Left lobe of liver (tissue), 2 donors: ENCODE data around the gene CHIC2. TPM values are rescaled to one million over a fixed set of nuclear protein-coding genes. Genes with fewer than 3 reads are reported as not detected.

Experiments used
- ATAC-seq: fragments of 200-7000 bp; cut with Tn5 transposase; one replicate; pipeline ENCODE4 v1.9.1; 2020; ENCODE audit warnings: mild to moderate bottlenecking, moderate library complexity
- DNase-seq: peaks from one replicate; pipeline ENCODE4 v3.0.0-alpha.2; 2020; ENCODE audit warnings: low spot score
- total RNA-seq: library from RNA; stranded (reverse); gene quantifications from one replicate; pipeline ENCODE4 v1.2.1, GENCODE V29; 2021
- donor health status: DM: no; HTN: no; CAD: no; lungs with moderate emphysema.
- donor health status: DM: no; HTN: yes; CAD: no.

CHIC2 gene
- total RNA-seq, 1 donor from 2014 or later: 9.6 TPM

DNA sequence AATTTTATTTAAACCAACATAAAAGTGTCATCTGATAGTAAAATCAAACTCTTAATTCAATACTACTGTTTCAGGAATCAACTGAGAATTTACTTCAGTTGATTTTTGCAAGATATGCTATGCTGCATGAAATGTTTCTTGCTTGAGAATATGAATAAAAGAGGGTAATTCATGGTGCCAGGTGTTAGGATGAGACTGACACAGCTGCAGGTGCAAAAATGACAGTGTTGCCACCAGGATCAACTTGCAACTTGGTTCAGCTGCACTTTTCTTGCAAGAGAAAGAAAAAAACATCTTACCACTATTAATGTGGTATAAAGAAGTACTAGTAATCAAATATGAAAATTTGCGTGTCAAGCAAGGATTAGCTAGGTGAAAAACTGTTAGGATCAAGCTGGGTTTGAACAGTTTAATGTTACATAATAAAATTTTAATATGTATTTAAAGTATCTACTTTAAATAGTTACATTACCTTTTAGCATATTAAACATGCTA, 49.7 kb downstream of the CHIC2 start:
- ATAC-seq (no peak), DNase-seq (no peak)

DNA sequence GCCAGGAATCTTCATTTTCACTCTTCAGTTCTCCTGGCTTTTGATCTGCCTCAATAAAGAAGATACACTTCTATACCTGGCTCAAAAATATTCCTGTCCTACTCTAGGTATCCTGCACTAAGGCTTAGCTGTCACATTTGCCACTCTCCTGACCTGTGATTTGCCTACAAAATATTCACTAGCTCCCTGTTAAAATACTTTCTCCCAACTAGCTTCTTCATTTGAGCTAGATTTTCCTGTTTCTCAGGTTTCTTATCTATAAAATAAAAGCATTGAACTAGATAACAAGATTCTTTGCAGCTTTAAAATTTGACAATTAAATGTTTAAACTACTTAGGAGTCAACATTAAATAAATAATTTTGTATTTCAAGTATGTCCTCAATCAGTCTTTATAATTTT, 53.2 kb downstream of the CHIC2 start:
- DNase-seq (no peak), ATAC-seq (no peak)

DNA sequence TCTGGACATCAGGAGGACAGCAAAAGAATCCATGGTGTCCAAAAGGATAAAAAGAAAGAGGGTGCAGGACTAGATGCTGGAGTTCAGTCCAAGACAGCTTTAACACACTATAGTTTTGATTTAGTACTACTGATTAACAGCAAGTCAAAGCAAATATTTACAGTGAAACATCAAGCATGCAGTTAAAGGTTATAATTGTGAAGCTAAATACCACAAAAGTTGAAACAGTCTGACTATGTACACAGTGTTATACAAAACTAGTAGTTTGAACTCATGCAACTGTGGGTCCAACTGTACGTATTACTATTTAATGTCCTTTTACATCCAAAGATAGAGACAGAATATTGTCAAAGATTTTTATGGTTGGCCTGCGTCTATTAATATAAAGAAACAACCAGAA, 57.6 kb downstream of the CHIC2 start:
- ATAC-seq (peak; percentile 47), DNase-seq (no peak)

DNA sequence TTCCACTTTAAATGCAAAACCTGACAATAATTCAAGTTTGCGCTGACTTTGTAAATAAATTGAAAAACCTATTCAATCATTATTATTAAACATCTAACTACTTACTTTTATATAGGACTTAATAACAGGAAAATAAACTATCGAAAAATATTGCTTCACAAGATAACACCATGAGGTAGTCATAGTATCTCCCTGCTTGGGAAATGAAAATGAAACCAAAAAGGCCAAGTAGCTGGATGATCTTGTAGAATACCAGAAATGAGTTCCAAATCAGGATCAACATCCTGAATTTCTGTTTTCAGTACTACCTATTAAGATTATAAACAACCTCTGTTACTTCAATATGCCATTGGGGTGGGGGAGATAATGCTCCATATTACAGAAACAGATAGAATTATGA, 58.9 kb downstream of the CHIC2 start:
- DNase-seq (no peak), ATAC-seq (peak; percentile 59)

DNA sequence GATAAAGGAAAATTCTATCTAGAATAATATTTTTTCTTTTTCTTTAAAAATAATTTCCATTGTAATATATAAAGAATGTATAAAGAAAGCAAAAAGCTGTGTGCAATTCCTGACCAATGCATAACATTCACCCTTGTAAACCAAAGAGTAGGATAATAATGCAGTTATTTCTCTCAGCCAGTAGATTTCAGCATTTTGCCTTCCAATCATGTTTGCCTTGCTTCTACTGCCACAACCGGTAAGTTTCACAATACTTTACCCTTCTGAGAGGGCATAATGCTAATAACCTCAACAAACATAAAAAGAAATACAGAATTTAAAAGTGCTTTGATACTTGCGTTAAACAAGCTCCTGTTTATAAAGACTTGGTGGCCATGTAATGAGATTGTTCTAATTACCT, 59.9 kb downstream of the CHIC2 start:
- DNase-seq (no peak), ATAC-seq (peak; percentile 81)

DNA sequence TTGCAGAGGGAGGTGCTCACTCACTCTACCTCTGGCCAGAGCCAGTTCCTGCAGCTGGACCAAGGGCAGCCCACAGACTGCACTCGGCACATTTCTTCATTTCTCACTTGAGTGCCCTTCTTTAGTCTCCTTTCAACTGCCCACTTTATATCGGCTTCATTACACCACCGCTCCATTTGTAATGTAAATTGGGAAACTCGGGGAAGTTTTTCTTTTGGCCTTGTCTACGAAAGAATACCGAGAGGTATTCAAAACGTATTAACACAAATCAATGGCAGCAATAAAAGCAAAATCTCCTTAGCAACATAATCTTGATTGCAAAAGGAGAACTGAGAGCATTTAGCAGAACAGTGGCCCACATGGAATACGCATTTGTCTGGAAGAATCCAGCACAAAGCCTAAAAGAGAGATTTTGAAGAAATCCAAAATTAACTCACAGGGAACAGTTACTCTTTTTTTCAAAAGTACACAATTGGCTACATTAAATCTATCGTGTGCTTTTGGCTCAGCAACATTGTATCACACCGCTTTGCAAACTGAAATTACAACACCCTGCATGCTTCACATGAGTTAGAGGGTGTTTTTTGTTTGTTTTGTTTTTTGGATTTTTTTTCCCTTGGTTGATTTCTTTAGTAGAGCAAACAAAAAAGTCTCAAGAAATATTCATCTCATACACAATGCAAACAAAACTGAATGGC, 62.6 kb downstream of the CHIC2 start:
- peak; percentile 55 for ATAC-seq
- no peak for DNase-seq

DNA sequence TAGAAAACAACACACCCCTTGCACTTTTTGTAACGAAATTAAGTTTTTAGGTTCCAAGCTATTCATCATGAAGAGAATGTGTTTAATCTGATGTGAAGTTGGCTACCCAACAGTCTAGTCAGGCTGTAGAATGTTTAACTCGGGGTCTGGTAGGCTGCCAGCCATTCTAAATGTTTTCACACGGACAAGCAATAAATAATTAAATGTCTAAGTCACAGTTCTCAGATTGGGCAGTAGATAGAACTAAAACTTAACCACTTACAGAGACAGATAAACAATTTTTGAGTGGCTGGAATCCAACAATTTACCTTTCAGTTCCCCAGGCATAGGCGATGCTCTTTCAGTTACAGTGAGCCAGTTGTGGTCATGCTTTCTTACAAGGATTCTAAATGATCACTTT, 66.5 kb downstream of the CHIC2 start:
- DNase-seq: no peak

DNA sequence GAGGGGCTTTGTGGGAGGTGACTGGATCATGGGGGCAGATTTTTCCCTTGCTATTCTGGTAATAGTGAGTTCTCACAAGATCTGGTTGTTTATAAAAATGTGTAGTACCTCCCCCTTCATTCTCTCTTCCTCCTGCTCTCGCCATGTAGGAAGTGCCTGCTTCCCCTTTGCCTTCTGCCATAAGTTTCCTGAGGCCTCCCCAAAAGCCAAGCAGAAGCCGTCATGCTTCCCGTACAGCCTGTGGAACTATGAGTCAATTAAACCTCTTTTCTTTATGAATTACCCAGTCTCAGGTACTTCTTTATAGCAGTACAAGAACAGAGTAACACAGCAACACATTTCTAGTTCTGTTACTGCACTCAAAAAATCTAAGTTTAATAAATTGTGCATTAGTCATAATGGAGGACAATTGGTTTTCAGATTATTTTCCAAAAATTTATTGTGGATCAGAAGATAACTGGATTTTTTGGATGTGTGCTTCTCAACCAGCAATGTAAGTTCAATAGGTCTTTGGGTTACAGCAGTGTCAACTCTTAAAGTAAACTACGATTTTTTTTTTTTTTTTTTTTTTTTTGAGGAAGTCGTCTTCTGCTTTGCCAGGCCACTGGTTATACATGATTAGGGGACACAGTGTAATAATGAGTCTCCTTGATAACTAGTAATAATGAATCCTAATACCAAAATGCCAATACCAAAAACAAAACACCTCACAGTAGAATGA, 69.9 kb downstream of the CHIC2 start:
- no peak for DNase-seq
- peak; percentile 39 for ATAC-seq

More for the DNA sequence above, 66.5 kb downstream of the CHIC2 start:
- peak; percentile 65 for ATAC-seq

DNA sequence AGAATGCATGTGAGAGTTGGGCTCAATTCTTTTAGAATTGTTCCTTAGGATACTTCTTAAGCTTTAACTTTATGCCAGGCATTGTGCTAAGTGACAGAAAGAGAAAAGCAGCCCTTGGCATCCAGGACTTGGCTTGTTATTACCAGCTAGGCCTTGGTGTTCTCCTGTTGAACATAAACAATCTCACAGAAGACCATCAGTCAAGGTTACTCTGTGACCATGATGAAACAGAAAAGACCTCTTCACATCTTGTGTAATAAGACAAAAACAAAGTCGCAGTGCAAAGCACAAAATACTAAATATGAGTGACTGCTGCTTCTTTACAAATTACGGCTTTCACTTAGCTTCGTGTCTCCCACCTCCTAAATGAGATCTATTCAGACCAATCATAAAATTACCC, 71.6 kb downstream of the CHIC2 start:
- DNase-seq (no peak), ATAC-seq (no peak)

DNA sequence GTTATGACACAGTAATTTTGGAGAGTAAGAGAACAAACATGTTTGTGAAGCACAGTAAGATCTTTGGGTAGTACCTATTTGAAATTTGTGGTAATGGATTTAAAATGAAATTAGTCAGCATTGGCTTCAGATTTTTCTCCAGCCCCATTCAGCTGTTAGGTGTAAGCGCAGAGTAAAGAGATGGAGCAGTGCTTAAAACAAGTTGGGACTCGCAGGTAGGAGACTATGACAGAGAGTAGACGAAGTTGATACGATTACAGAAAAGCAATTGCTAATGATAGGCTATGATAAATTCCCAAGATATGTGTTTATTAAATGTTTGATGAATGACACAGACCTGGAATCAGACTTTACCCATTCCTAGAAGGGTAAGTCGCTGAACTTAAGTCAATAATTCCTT, 72.6 kb downstream of the CHIC2 start:
- ATAC-seq: no peak
- DNase-seq: no peak

DNA sequence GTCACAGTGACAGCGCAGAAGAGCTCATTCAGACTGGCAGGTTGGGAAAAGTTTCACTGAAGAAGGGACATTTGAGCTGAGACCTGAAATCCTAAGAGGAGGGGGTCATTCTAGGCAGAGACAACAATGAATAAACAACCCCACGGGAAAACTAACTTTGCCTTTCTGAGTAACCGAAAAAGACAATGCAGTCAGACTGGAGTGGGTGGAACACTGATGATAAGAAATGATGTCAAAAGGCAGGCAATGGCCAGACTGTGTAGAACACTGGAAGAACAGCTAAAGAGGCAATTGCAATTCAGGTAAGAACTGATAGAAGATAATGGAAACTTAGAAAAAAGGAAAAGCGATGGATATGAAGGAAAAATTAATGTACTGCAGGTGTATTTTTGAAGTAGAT, 73.8 kb downstream of the CHIC2 start:
- DNase-seq: no peak
- ATAC-seq: no peak

DNA sequence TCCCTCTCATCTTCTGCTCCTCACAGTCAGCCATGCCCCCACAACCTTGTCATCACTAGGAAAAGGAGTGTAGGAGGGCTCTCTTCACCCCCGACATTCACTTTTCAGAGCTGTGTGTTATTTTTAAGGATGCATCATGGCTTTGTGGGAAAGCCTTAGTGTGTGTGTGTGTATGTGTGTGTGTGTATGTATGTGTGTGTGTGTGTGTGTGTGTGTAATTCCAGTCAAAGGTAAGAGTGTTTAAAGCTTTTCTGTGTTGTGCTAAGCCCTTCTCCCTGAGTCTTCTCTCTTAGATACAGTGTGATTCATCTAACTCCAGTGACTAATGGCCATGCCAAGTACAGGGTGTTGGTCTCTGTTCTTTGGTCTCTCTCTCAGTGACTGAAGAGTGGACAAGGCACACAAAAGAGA, 76.6 kb downstream of the CHIC2 start:
- DNase-seq (no peak), ATAC-seq (peak; percentile 36)

DNA sequence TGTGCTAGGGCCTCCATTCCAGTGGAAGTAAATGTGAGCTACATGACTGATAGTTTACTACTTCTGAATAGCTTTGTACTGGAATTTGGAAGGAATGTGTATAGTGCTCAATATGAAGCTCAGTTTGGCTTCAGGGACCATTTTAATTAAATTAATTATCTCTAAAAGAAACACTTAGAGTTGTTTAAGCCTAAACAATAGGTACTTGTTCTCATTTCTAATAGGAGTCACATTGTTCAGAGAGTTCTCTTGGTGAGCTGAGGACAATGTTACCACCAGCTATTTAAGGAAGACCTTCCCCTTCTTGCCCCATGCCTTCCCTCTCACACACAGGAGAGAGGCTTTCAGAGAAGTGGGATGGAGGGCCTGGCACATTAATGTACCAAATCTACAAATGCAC, 78.3 kb downstream of the CHIC2 start:
- ATAC-seq (no peak), DNase-seq (no peak)

DNA sequence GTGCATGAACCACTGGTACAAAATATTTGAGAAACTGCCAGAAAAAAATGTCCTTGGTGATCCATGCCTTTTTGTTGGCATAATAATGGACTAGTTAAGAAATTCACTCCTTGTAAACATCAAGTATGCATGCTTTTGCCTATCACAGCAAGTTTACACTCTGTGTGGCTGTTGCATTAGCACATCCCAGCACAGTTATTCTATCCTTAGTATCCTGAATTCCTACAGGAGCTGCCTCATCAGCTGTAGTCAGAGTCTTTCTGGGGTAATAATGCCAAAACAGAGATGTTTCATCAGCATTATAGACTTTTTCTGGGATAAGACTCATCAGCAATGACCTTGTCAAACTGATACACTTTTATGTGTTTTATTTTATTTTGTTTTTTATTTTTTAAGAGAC, 82.8 kb downstream of the CHIC2 start:
- no peak for ATAC-seq
- no peak for DNase-seq

DNA sequence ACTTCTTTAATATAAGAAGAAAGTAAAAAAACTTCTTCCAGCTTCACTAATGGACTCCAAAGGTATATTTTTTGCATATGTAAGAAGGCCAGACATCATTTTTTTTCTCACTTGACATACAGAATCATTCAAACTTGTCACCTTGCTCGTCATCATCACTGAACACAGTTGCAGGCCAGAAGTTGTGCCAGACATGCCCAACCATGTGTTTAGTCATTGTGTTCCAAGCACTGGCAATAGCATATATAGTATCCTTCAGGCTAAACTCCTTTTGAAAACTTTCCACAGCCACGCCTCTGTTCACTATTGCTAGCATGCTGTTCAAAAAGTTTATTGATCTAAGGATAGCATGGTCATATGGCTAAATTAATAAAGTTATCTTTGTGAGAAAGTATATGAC, 83.3 kb downstream of the CHIC2 start:
- no peak for ATAC-seq

DNA sequence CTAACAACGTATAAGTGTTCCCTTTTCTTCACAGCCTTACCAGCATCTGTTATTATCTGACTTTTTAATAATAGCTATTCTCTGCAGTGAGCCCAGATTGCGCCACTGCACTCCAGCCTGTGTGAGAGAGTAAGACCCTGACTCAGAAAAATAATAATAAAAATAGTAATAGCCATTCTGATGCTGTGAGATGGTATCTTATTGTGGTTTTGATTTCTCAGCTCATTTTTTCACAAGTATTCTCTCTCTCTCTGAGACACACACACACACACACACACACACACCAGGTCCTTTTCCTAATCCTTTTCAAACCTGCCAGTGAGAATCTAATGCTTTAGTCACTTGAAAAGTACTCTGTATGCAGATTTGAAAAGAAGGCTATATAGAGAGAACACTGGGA, 89.8 kb downstream of the CHIC2 start:
- DNase-seq (no peak), ATAC-seq (no peak)

More for the DNA sequence above, 83.3 kb downstream of the CHIC2 start:
- no peak for DNase-seq

DNA sequence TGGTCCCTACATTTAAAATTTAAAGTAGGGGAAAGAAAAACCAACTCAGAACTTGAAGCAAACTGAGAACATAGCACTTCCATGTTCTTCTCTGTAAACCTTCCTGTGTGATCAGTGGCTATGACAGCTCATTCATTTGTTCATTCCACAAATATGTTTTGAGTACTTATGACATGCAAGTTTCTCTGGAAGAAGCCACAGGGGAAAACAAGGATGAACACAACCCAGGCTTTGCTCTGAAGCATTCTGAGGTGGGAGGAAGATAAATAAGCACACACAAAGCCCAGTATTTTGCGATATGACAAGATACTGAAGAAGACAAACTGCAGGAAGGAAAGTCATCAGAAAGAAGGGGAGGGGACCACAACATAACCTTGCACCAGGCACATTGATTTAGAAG, 96.4 kb downstream of the CHIC2 start:
- DNase-seq (no peak), ATAC-seq (no peak)

DNA sequence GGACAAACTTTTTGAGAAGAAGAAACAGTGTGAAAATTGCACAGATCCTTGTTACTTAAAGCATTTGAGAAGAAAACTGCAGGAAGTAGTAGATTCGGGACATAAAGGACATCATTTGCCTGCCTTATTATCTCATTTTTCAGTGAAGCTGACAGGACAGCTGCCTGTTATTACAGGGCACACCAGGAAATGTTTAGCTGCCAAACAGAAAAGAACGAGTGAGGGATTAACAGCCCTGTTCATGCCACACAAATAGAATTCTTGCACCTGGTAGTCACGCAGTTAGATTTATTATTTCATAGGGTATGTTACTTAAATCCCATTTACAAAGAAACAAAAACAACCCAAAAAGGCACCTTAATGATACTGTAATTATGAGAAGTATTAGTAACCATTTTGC, 100.6 kb downstream of the CHIC2 start:
- ATAC-seq: no peak
- no peak for DNase-seq

DNA sequence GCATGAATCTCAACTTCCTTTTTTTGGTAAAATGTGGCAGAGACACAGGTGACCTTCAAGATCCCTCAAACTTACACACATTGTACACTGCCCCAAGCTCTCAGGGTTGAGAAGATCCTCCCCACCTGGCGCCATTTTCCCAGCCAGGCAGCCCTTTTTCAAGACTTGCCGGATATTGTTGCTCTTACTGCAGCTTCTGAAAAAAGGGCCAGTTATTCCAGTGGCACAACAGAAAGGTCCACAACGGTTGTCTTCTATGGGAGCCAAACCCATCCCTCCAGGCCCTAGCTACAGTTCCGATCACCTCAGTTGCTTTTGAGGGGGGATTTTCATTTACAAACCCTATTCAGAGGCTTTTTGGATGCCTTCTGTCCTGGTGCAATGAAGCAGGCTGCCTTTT, 101.1 kb downstream of the CHIC2 start:
- ATAC-seq (no peak), DNase-seq (no peak)

DNA sequence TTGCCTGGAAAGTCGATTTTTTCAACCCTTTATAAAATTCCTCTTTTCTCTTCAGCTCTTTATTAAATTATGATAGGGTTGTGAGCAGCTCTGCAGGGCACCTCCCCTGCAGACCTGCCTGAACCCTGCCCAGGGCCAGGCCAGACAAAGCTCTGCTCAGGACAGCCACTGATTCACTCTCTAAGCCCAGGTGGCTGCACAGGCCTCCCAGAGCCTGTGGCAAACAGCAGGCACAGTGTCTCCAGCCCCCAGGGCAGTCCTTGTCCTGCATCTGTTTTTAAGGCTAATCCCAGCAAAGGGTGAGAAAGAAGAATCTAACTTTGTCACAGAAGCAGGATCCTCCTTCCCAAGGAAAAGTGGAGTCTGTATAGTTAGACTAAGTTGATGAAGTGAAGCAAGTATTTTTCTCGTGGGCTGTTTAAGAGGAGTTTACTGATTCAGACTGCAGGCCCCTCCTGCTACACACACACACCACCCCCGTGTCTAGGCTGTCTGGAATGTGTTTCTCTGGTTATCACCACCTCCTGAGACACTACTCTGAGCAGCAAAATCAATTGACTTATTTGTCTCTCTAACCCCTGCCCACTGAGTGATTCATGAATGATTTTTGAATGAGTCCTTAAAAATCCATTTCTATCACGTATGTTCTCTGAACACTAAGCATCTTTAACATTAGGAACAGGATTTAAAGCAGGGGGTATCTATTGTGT, 101.7 kb downstream of the CHIC2 start:
- ATAC-seq (no peak), DNase-seq (no peak)

DNA sequence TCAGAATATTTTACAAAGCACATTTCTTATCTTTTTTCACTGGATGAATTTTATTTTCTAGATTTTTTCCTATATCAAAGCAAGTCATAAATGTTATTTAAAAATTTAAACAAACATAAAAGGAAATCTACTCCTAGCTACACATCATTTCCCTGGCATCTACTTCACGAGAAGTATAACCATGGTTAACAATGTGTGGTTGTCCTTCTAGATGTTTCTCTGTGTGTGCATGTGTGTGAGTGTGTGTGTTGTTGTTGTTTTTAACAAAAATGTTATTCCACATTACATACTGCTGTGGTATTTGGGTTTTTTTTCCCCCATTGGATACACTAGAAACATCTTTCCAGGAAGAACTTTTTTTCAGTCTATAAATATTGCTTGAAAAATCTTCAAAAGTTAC, 103.1 kb downstream of the CHIC2 start:
- DNase-seq (no peak), ATAC-seq (no peak)

DNA sequence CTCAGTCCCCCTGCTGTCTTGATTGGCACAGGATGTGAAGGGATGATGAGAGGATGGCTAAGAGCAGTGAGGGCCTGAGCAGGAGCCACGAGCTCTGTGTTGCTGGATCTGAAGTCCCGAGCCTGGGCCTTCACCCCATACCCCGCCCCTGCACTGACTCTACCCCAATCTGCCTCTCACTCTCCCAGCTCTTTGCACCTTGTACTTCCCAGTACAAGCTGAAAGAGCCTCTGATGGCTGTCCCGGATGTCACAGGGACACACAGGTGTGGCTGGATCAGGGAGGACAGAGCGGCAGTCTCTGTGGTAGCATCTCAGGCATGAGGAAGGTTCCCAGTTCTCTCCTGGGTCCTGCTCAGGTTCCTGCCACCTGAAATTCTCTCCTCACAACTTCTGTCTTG, 103.6 kb downstream of the CHIC2 start:
- ATAC-seq: no peak
- no peak for DNase-seq
